GM18505 (cell line): Measurements from ENCODE around the gene TMEM179.

ENCODE experiments used
- ATAC-seq: cut with Tn5 transposase; IDR thresholded peaks from one replicate; pipeline ENCODE4 v1.9.1; 2021; ENCODE audit not compliant: unreplicated experiment
- POLR2A ChIP-seq: IDR thresholded peaks from 4 replicates; pipeline ENCODE4 v1.6.1; 2011; ENCODE audit warnings: borderline replicate concordance; ENCODE audit not compliant: insufficient read depth, insufficient read length; ENCODE audit errors: extremely low read depth

TMEM179 gene

GRCh38 chr14:104554608-104555429 is 49.8 kb downstream of the TMEM179 start:
- TF ChIP-seq POLR2A = no peak
- ATAC-seq = no peak

GRCh38 chr14:104554088-104554607 is 50.4 kb downstream of the TMEM179 start:
- TF ChIP-seq POLR2A = no peak
- ATAC-seq = no peak

DNA sequence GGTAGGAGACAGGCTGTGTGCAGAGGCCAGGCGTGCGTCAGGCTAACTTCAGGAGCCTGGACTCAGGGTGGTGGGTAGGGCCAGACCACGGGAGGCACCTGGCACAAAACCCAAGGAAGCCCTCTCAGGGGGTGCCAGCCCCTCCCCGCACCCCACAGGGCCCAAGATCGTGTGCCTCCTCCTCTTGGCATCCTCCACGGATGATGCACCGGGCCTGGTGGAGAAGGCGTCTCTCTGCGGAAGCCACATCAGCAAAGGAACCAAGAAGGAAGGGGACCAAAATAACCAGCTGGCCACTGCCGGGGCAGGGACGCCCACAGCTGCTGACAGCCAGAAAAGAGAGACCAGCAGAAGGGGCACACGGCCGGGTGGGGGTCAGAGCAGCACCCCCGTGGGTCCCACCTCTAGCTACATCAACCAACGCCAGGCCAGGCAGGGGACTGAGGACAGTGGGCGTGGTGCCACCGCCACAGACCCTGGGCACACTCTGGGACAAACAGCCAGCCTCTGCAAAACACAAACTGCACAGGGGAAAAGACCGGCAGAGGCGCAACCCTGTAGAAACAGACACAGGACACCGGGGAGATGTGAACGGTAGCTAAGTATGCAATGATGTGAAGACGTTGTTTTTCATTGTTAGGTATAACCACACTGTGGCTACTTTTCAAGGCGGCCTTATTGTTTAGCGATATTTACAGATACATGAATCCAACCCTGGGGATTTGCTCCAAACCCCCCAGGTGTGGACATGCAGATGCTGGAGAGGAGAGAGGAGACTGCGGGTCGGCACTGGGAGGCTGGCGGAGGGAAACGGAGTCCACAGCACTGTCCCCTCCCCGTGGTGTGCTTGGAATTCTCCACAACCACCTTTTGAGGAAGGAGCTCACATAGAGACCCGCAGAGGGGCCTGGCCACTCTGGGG is 51.1 kb downstream of the TMEM179 start:
- no peak for TF ChIP-seq POLR2A
- no peak for ATAC-seq

GRCh38 chr14:104552738-104553125 is 51.8 kb downstream of the TMEM179 start:
- no peak for ATAC-seq
- no peak for TF ChIP-seq POLR2A

- no peak for ATAC-seq
- TF ChIP-seq POLR2A = no peak
Observed at GRCh38 chr14:104551851-104552737, 52.5 kb downstream of the TMEM179 start.

DNA sequence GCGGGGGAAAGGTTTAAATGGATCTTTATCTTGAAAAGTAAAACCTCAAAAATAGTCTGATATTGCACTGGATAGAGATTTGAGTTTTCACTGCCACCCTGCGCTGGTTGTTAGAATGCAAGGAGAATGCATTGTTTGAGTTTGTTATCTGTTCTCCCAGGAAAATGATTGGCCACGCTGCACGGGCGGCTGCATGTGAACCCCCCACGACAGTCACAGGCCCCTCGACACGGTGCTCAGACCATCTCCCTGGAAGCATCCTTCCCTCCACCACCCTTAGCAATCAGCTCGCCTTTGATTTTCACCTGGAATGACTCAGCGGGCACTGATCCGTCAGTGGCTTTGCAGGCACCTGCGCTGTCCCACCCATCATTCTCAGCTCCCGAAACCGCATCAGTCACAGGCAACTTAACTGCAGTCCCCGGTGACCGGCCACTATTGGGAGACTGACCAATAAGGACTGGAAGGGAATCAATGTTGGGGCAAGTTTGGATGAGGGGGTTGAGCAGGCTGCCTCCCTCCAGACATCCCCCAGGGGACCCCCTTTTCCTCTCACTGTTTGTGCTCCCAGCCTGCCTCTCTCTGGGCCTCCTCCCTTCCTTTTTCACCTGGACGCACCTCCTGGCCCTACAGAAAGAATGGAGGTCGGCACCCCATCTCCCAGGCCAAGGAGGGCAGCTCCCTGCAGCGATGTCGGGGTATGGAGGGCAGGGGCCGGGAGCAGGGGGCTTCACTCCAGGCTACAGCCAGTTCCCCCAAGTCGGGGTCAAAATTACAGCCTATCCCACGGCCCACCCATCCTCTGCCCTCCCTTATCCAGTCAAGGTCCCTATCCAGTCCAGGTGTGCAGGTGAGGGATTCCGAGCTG is 53.5 kb downstream of the TMEM179 start:
- ATAC-seq = no peak
- TF ChIP-seq POLR2A = no peak

DNA sequence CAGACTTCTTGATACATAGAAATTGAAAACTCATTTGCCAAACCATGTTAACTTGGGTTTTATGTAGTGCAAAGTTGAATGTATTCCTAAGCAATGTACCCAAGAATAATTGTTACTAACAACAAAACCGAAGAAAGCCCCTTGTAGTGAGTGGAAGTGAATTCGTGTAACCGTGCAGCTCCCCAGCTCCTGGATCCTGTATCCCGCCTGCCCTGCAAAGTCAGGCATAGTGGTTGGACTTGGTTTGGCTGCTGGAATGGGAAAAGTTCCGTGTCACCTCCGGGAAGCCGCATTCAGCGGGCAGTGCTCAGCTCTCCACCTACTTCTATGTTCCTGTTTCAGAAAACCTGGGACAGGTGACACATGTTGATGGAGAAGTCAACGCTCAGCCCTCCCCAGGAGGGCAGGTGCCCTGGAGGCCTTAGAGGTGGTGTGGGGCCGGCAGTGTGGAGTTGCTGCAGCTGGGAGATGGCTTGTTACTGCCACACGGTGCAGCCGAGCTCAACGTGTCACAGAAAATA is 54.2 kb downstream of the TMEM179 start:
- TF ChIP-seq POLR2A = no peak
- ATAC-seq = no peak

GRCh38 chr14:104549536-104550339 is 54.8 kb downstream of the TMEM179 start:
- no peak for TF ChIP-seq POLR2A

DNA sequence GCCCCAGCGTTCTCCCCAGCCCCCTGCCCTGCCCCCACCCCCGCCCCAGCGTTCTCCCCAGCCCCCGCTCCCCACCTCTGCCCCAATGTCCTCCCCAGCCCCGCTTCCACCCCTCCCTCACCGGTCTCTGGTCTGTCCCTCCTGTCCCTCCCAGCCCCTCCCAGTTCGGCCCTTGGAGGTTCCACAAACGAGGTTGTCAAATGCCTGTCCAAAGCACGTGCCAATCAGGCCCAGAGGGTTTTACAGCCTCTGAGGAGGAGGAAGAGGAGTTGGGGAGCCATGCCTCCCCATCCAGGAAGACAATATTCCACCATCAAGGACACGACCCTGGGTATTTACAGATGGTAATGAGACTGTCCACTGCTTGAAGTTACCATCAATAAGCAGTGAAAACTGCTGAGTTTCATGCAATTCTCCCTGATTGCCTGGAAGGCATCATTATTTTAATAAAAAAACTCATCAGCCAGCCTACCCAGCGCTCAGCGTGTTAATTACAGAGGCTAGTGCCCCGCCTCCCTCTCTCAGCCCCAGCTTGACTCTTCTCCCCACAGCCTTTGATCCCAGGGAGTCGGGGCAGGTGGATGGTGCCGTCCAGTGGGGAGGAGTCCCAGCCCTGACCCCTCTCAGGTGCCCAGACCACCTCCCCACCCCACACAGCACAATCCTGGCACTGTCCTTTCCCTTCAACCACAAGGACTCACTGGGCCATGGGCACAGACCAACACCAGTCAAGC is 55.6 kb downstream of the TMEM179 start:
- TF ChIP-seq POLR2A = no peak
- ATAC-seq = no peak

More at GRCh38 chr14:104549536-104550339, 54.8 kb downstream of the TMEM179 start:
- no peak for ATAC-seq

- no peak for ATAC-seq
- no peak for TF ChIP-seq POLR2A
Observed at GRCh38 chr14:104547998-104548700, 56.4 kb downstream of the TMEM179 start.
